NB4 (cell line): ENCODE measurements around the gene TMEM9.

Experiments
- CTCF ChIP-seq: IDR thresholded peaks from one replicate; pipeline ENCODE4 v1.5.1; 2012; ENCODE audit warnings: low read depth, low read length
- POLR2A ChIP-seq: IDR thresholded peaks from 2 replicates; pipeline ENCODE4 v1.6.1; 2011; ENCODE audit warnings: mild to moderate bottlenecking; ENCODE audit not compliant: insufficient read length; ENCODE audit errors: extremely low read depth

DNA sequence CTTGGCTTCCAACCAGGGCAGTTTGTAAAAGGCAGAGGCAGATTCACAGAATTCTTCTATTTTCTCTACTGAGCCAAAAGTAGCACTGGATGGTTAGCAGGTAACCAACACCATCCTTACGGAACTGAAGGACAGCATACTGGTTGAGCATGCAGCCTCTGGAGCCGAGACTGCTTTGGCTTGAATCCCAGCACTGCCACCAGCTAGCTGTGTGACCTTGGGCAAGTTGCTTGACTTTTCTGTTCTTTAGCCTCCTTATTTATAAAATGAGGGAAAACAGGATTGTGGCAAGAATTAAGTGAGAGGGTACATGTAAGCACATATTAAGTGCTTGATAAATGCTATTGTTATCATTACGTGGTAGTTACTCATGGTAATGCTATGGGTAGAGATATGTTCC is 61.5 kb downstream of the TMEM9 start:
- TF ChIP-seq CTCF, result no peak
- no peak for TF ChIP-seq POLR2A
